ENCODE results near the gene RTP5.

GRCh38 chr2:241877989-241878970 lies 8.8 kb downstream of the RTP5 start:
- TF ChIP-seq CTCF (IDR thresholded peaks at IDR 0.05) (peak; percentile 64), EZH2 (IDR thresholded peaks at IDR 0.05; ENCODE audit: borderline replicate concordance, insufficient read depth, low read depth, low read length, poor library complexity, severe bottlenecking) (no peak)

All from B cell (primary cell).